ENCODE results near the gene INTS7. TPM values are rescaled to one million over a fixed set of nuclear protein-coding genes. Genes with fewer than 3 reads are reported as not detected.

INTS7 gene
- total and polyA plus RNA-seq, 12 donors: 4.4 to 11.6 (median 8.5) TPM

GRCh38 chr1:211924256-211924655 lies 111.1 kb downstream of the INTS7 start:
- intact Hi-C loops (cut with DNase I): no loop called here
- WGBS, 2 donors: 89 to 94% methylated on average over 10 of the region's 10 CpGs
- Histone ChIP-seq H3K9me3 (no peaks in the 10 kb centered on the region), H3K36me3 (no peaks in the 10 kb centered on the region), H3K27ac (no peak overlapping the region), H3K27me3 (peaks cover 0 to 6% (median 0%) of the 10 kb centered on the region in 7 donors), H3K4me1 (peaks cover 0 to 26% (median 7%) of the 10 kb centered on the region in 9 donors), H3K4me3 (no peak overlapping the region)
- no peak for DNase-seq
- TF ChIP-seq CTCF (IDR thresholded peaks at IDR 0.05): no peak
- ATAC-seq: no peak

- DNase-seq (no peak), ATAC-seq (no peak)
- Histone ChIP-seq H3K4me1 (peaks cover 0 to 27% (median 7%) of the 10 kb centered on the region in 9 donors), H3K4me3 (no peak overlapping the region), H3K9me3 (no peaks in the 10 kb centered on the region), H3K27ac (no peak overlapping the region), H3K36me3 (no peaks in the 10 kb centered on the region), H3K27me3 (peaks cover 0 to 6% (median 0%) of the 10 kb centered on the region in 7 donors)
- intact Hi-C loops (cut with DNase I): no loop called here
- 83 to 85% methylated on average over 5 of the region's 5 CpGs for WGBS, 2 donors
- no peak for TF ChIP-seq CTCF (IDR thresholded peaks at IDR 0.05)
Measured at GRCh38 chr1:211923095-211923494, 112.3 kb downstream of the INTS7 start.

GRCh38 chr1:211921579-211922095 lies 113.7 kb downstream of the INTS7 start:
- H3K27ac ChIP-seq: no peak overlapping the region
- ATAC-seq (no peak), DNase-seq (no peak)
- intact Hi-C loops (cut with DNase I): no loop called here
- no peak overlapping the region for H3K4me3 ChIP-seq
- no peaks in the 10 kb centered on the region for H3K36me3 ChIP-seq
- no peak for TF ChIP-seq CTCF (IDR thresholded peaks at IDR 0.05)
- peaks cover 0 to 32% (median 7%) of the 10 kb centered on the region in 9 donors for H3K4me1 ChIP-seq
- H3K27me3 ChIP-seq: peaks cover 0 to 6% (median 0%) of the 10 kb centered on the region in 7 donors
- 90% methylated on average over 9 of the region's 9 CpGs for WGBS, 2 donors
- no peaks in the 10 kb centered on the region for H3K9me3 ChIP-seq

GRCh38 chr1:211920602-211921226 lies 114.6 kb downstream of the INTS7 start:
- H3K27ac ChIP-seq: peak overlapping the region in 2 of 10 donors; percentile 22 to 53
- H3K9me3 ChIP-seq: no peaks in the 10 kb centered on the region
- peaks cover 0 to 32% (median 7%) of the 10 kb centered on the region in 9 donors for H3K4me1 ChIP-seq
- no peak for TF ChIP-seq CTCF (IDR thresholded peaks at IDR 0.05)
- H3K4me3 ChIP-seq: no peak overlapping the region
- 94 to 95% methylated on average over 4 of the region's 4 CpGs for WGBS, 2 donors
- DNase-seq: no peak
- intact Hi-C loops (cut with DNase I): no loop called here
- H3K36me3 ChIP-seq: no peaks in the 10 kb centered on the region
- peaks cover 0 to 5% (median 0%) of the 10 kb centered on the region in 7 donors for H3K27me3 ChIP-seq
- ATAC-seq: peak in 1 of 8 donors; percentile 34
